ENCODE results near the gene SHISA7. TPM values are rescaled to one million over a fixed set of nuclear protein-coding genes. Genes with fewer than 3 reads are reported as not detected.

SHISA7 gene
- total and polyA plus RNA-seq, 5 donors: 0.05 TPM; not detected in 4

DNA sequence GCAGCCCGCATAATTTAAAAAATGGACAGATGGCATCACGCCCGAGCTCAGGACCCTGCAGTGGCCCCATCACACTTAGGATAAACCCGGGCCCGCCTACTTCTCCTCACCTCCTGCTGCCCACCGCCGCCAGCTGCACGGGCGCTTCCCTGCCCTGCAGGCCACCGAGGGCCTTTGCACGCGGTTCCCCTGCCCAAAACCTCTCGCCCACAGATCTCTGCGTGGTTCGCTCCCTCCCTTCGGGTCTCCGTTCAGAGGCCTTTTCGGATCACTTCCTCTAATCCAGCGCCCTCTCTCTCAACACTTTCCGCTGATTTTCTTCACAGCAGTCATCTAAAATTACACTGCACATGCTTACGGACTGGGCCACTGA, 1.8 kb downstream of the SHISA7 start:
- no peaks in the 10 kb centered on the region for H3K27me3 ChIP-seq (ENCODE audit: control insufficient read depth, insufficient read depth)
- intact Hi-C loops (cut with DNase I): no loop called here
- DNase-seq (no peak), ATAC-seq (no peak)
- no peak overlapping the region for H3K4me3 ChIP-seq (ENCODE audit: low read length)
- no peaks in the 10 kb centered on the region for H3K4me1 ChIP-seq (ENCODE audit: control insufficient read depth, insufficient read depth, low read length)
- 4% methylated on average over 21 of the region's 21 CpGs for WGBS
- no peak overlapping the region for H3K27ac ChIP-seq (ENCODE audit: low read length)
- H3K9me3 ChIP-seq (ENCODE audit: control insufficient read depth, low read length): no peaks in the 10 kb centered on the region

DNA sequence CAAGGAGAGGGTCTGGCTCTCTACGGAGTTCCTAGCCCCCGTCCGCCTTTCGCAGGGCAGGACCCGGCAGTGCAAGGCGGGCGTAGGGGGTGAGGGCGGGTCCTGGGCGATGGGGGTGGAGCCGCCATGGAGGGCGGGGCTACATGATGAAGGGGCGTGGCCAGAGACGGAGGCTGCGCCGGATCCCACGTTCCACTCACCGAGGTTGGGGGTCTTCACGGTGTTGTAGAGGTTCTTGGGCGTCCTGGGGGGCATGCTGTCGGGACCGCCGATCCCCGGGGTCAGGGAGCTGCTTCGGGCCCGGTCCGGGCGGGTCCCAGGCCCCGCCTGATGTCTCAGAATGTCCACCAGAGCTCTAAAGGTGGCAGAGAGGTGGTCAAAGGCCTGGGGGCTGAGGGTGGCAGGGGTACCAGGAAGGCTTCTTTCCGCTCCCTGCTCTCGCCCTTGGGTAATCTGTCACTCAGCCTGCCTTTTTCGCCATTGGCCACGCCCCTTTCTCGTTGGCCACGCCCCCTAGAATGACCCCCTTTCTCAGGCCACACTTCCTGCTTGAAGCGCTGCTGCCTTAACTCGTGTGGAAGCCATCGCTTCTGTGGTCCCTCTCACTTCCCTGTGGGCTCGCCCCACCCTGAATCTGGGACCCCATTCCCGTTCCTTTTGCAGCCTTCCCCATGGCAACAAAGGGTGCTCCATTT, 2.5 kb downstream of the SHISA7 start:
- Histone ChIP-seq H3K9me3 (ENCODE audit: control insufficient read depth, low read length) (no peaks in the 10 kb centered on the region), H3K4me1 (ENCODE audit: control insufficient read depth, insufficient read depth, low read length) (no peaks in the 10 kb centered on the region), H3K27me3 (ENCODE audit: control insufficient read depth, insufficient read depth) (no peaks in the 10 kb centered on the region), H3K4me3 (ENCODE audit: low read length) (no peak overlapping the region), H3K27ac (ENCODE audit: low read length) (no peak overlapping the region)
- intact Hi-C loops (cut with DNase I): no loop called here
- ATAC-seq: no peak
- DNase-seq: peak in 2 of 3 donors; percentile 62 to 68
- WGBS: 8% methylated on average over 39 of the region's 39 CpGs

DNA sequence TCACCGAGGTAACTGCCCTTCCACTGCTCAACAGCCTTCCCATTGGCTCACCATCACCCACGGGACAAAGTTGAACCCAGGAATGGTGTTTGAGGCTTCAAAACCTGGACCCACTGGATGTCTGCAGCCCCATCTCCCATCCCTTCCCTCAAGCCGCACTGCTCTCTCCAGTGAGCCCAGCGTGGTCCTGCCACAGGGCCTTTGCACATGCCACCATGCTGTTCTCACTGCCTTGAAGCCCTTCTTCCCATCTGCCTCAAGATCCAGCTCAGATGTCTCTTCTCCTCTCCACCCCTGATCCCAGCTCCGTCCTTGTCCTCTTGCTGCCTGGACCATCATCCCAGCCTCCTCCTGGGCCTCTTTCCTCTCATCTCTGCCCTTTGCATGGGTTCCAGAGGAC, 4.0 kb downstream of the SHISA7 start:
- Histone ChIP-seq H3K4me3 (ENCODE audit: low read length) (no peak overlapping the region), H3K4me1 (ENCODE audit: control insufficient read depth, insufficient read depth, low read length) (no peaks in the 10 kb centered on the region), H3K27ac (ENCODE audit: low read length) (no peak overlapping the region), H3K9me3 (ENCODE audit: control insufficient read depth, low read length) (no peaks in the 10 kb centered on the region), H3K27me3 (ENCODE audit: control insufficient read depth, insufficient read depth) (no peaks in the 10 kb centered on the region)
- no peak for DNase-seq
- no peak for ATAC-seq
- 78% methylated on average over 5 of the region's 5 CpGs for WGBS
- intact Hi-C loops (cut with DNase I): no loop called here

DNA sequence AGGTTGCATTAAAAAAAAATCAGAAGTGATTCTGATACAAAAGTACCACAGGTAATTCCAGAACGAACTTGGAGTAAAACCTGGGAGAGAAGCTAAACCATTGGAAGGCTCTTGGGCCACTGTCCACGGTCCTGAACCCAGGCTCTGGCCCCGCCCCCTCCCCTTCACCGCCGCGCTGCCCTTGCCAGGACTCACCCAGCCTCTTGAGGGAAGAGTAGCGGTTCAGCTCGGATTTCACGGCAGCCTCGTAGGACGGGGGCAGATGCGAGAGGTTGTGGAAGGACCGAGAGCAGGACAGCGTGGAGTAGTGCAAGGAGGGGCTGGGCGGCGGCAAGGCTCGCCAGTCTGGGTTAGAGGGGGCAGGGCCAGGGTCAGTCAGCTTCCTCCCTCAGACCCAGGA, 5.7 kb downstream of the SHISA7 start:
- Histone ChIP-seq H3K27me3 (ENCODE audit: control insufficient read depth, insufficient read depth) (no peaks in the 10 kb centered on the region), H3K27ac (ENCODE audit: low read length) (no peak overlapping the region), H3K4me1 (ENCODE audit: control insufficient read depth, insufficient read depth, low read length) (no peaks in the 10 kb centered on the region), H3K4me3 (ENCODE audit: low read length) (no peak overlapping the region), H3K9me3 (ENCODE audit: control insufficient read depth, low read length) (no peaks in the 10 kb centered on the region)
- 3% methylated on average over 17 of the region's 17 CpGs for WGBS
- ATAC-seq (peak; percentile 66 to 77), DNase-seq (peak; percentile 50 to 84 (median 84))
- intact Hi-C loops (cut with DNase I): no loop called here

DNA sequence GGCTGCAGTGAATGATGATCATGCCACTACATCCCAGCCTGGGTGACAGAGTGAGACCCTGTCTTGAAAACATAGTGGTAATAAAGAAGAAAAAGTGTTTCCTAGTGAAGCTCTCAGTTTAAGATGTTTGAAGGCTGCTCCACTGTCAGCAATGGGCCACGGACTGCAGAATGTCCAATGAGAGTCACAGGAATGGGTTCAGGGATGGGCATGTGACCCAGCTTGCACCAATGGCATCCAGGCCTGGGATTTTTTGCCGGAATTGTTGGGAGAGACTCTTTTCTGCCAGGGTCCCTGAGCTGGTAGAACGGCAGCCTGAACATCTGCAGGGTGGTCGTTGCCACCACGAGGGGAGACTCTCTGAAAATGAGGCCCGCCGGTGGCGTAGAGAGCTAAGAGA, 6.3 kb downstream of the SHISA7 start:
- Histone ChIP-seq H3K9me3 (ENCODE audit: control insufficient read depth, low read length) (no peaks in the 10 kb centered on the region), H3K27ac (ENCODE audit: low read length) (no peak overlapping the region), H3K27me3 (ENCODE audit: control insufficient read depth, insufficient read depth) (no peaks in the 10 kb centered on the region), H3K4me3 (ENCODE audit: low read length) (no peak overlapping the region), H3K4me1 (ENCODE audit: control insufficient read depth, insufficient read depth, low read length) (no peaks in the 10 kb centered on the region)
- DNase-seq (no peak), ATAC-seq (no peak)
- intact Hi-C loops (cut with DNase I): no loop called here
- 40% methylated on average over 8 of the region's 8 CpGs for WGBS

DNA sequence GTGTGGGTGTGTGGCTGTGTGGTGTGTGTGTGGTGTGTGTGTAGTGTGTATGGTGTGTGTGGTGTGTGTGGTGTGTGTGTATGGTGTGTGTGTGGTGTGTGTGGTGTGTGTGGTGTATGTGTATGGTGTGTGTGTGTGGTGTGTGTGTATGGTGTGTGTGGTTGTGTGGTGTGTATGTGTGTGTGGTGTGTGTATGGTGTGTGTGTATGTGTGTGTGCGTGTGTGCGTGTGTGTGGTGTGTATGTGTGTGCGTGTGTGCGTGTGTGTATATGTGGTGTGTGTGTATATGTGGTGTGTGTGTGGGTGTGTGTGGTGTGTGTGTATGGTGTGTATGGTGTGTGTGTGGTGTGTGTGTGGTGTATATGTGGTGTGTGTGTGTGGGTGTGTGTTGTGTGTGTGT, 8.1 kb downstream of the SHISA7 start:
- WGBS: 94% methylated on average over 4 of the region's 4 CpGs
- intact Hi-C loops (cut with DNase I): no loop called here
- no peak overlapping the region for H3K27ac ChIP-seq (ENCODE audit: low read length)
- H3K27me3 ChIP-seq (ENCODE audit: control insufficient read depth, insufficient read depth): no peaks in the 10 kb centered on the region
- no peak overlapping the region for H3K4me3 ChIP-seq (ENCODE audit: low read length)
- no peak for DNase-seq
- no peaks in the 10 kb centered on the region for H3K9me3 ChIP-seq (ENCODE audit: control insufficient read depth, low read length)
- no peaks in the 10 kb centered on the region for H3K4me1 ChIP-seq (ENCODE audit: control insufficient read depth, insufficient read depth, low read length)
- no peak for ATAC-seq

DNA sequence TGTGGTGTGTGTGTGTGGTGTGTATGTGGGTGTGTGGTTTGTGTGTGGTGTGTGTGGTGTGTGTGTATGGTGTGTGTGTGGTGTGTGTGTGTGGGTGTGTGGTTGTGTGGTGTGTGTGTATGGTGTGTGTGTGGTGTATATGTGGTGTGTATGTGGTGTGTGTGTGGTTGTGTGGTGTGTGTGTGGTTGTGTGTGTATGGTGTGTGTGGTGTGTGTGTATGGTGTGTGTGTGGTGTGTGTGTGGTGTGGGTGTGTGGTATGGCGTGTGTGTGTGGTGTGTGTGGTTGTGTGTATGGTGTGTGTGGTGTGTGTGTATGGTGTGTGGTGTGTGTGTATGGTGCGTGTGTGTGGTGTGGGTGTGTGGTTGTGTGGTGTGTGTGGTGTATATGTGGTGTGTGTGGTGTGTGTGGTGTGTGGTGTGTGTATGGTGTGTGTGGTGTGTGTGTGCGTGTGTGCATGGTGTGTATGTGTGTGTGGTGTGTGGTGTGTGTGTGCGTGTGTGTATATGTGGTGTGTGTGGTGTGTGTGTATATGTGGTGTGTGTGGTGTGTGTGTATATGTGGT, 8.7 kb downstream of the SHISA7 start:
- Histone ChIP-seq H3K27me3 (ENCODE audit: control insufficient read depth, insufficient read depth) (no peaks in the 10 kb centered on the region), H3K27ac (ENCODE audit: low read length) (no peak overlapping the region), H3K4me3 (ENCODE audit: low read length) (no peak overlapping the region), H3K4me1 (ENCODE audit: control insufficient read depth, insufficient read depth, low read length) (no peaks in the 10 kb centered on the region), H3K9me3 (ENCODE audit: control insufficient read depth, low read length) (no peaks in the 10 kb centered on the region)
- intact Hi-C loops (cut with DNase I): no loop called here
- DNase-seq: no peak
- no peak for ATAC-seq
- 92% methylated on average over 4 of the region's 4 CpGs for WGBS

DNA sequence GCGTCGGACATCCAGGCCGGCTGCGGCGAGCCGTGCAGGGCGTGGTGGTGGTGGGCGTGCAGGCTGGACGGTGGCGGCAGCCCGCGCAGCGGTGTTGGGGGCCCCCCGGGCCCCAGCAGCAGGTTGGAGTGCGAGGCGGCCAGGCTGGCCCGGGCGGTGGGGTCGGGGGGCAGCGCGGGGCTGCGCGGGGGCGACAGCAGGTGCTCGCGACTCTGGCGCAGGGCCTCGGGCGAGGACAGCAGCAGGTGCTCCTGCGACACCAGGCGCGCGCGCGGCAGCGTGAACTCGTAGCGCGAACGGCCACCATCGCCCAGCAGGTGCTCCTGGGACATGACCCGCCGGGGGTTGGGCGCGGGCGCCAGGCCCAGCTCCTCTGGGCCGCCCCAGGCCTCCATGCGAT, 9.8 kb downstream of the SHISA7 start:
- DNase-seq: no peak
- no peak for ATAC-seq
- WGBS: 12% methylated on average over 48 of the region's 48 CpGs

DNA sequence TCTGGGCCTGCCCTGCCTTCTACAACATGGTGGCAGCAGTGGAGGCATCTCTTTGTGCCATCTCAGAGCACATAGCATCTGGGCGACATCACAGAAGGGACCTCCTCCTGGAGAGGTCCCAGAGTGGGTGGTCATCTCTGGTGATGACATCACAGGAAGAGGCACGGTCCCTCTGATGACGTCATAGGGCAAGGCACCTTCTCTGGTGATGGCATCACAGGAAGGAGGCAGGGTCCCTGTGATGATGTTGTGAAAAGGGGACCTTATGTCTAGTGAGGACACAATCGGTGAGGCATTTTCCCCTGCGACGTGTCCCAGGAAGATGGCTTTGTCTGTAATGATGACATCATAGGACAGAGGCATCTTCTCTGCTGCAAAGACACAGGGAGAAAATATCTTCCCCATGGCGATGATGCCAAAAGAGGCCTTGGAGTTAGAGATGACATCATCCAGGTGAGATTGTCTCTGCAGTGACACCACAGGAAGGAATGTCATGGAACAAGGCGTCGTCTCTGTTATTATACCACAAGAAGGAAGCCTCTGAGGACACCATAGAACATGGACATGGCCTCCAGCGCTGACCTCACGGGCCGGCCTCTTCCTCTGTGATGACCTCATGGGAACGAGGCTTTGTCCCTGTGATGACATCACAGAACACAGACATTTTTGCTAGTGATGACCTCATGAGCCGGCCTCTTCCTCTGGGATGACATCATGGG, 10.7 kb downstream of the SHISA7 start:
- Histone ChIP-seq H3K9me3 (ENCODE audit: control insufficient read depth, low read length) (no peaks in the 10 kb centered on the region), H3K4me3 (ENCODE audit: low read length) (no peak overlapping the region), H3K27me3 (ENCODE audit: control insufficient read depth, insufficient read depth) (no peaks in the 10 kb centered on the region), H3K4me1 (ENCODE audit: control insufficient read depth, insufficient read depth, low read length) (no peaks in the 10 kb centered on the region), H3K27ac (ENCODE audit: low read length) (no peak overlapping the region)
- WGBS: 84% methylated on average over 14 of the region's 14 CpGs
- intact Hi-C loops (cut with DNase I): no loop called here
- DNase-seq: no peak
- no peak for ATAC-seq

More for the DNA sequence above, 9.8 kb downstream of the SHISA7 start:
- Histone ChIP-seq H3K27ac (ENCODE audit: low read length) (no peak overlapping the region), H3K4me1 (ENCODE audit: control insufficient read depth, insufficient read depth, low read length) (no peaks in the 10 kb centered on the region), H3K27me3 (ENCODE audit: control insufficient read depth, insufficient read depth) (no peaks in the 10 kb centered on the region), H3K9me3 (ENCODE audit: control insufficient read depth, low read length) (no peaks in the 10 kb centered on the region), H3K4me3 (ENCODE audit: low read length) (no peak overlapping the region)
- intact Hi-C loops (cut with DNase I): no loop called here

DNA sequence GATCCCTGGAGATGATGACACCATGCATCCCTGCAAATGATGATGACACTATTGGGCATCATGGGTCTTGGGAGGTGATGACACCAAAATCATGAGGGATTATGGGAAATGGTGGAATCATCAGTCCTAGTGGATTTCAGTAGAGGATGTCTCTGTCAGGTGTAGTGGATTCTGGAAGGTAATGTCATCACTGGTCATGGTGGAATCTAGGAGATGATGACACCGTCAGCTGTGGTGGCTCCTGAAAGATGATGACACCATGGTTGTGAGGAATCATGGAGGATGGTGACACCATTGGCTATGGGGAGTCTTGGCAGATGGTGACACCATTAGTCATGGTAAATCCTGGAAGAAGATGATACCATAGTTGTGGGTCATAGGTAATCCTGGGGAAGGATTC, 11.9 kb downstream of the SHISA7 start:
- DNase-seq (no peak), ATAC-seq (no peak)
- intact Hi-C loops (cut with DNase I): no loop called here
- WGBS: 94% methylated on average over 1 of the region's 1 CpG
- no peak overlapping the region for H3K4me3 ChIP-seq (ENCODE audit: low read length)
- H3K27me3 ChIP-seq (ENCODE audit: control insufficient read depth, insufficient read depth): no peaks in the 10 kb centered on the region
- no peak overlapping the region for H3K27ac ChIP-seq (ENCODE audit: low read length)
- no peaks in the 10 kb centered on the region for H3K9me3 ChIP-seq (ENCODE audit: control insufficient read depth, low read length)
- no peaks in the 10 kb centered on the region for H3K4me1 ChIP-seq (ENCODE audit: control insufficient read depth, insufficient read depth, low read length)

DNA sequence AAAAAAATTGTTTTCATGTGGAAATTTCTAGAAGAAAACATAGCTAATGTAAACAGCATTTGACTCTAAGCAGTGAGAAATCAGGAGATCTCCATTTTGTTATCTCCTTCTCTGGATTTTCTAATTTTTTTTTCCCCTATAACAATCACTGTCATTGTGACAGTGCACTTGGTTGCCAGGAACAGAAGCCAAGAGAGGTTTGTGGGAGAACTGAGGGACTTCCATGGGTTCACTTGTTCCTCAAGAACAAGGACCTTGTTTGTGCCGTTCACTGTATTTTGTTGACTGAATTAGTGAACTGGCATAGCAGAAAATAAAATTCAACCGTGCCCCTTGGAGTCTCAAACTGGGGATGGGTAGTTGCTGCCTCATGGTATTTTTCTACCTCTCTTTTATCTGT, 17.1 kb downstream of the SHISA7 start:
- Histone ChIP-seq H3K27me3 (ENCODE audit: control insufficient read depth, insufficient read depth) (no peaks in the 10 kb centered on the region), H3K4me1 (ENCODE audit: control insufficient read depth, insufficient read depth, low read length) (no peaks in the 10 kb centered on the region), H3K9me3 (ENCODE audit: control insufficient read depth, low read length) (no peaks in the 10 kb centered on the region), H3K4me3 (ENCODE audit: low read length) (no peak overlapping the region), H3K27ac (ENCODE audit: low read length) (no peak overlapping the region)
- intact Hi-C loops (cut with DNase I): no loop called here
- DNase-seq (no peak), ATAC-seq (no peak)
- WGBS: 68% methylated on average over 2 of the region's 2 CpGs
